ENCODE data around the gene LIPF.

Gene LIPF

DNA sequence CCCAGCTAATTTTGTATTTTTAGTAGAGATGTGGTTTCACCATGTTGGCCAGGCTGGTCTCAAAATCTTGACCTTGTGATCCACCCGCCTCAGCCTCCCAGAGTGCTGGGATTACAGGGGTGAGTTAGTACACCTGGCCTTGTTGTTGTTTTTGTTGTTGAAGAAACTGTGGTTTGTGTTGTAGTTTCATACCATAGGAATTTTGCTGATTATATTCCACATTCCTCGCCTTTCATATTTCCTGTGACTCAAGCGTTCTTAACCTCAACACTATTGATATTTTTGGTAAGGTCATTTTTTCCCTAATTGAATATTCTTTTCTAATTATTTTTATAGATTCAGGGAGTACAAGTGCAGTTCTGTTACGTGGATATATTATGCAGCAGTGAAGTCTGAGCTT, 16.7 kb downstream of the LIPF start:
- no peaks in the 10 kb centered on the region for H3K27me3 ChIP-seq (replicated peaks)
- H3K27ac ChIP-seq = no peak overlapping the region
- in situ Hi-C loops (cut with HindIII; ENCODE audit: low pct_ligation_motif_present, low sequenced_read_pairs) = loop anchor here (25.0 kb wide), 1 partner anchor 131 kb away; the partner anchor contains the start of gene LIPM
- TF ChIP-seq, protein P1, sequence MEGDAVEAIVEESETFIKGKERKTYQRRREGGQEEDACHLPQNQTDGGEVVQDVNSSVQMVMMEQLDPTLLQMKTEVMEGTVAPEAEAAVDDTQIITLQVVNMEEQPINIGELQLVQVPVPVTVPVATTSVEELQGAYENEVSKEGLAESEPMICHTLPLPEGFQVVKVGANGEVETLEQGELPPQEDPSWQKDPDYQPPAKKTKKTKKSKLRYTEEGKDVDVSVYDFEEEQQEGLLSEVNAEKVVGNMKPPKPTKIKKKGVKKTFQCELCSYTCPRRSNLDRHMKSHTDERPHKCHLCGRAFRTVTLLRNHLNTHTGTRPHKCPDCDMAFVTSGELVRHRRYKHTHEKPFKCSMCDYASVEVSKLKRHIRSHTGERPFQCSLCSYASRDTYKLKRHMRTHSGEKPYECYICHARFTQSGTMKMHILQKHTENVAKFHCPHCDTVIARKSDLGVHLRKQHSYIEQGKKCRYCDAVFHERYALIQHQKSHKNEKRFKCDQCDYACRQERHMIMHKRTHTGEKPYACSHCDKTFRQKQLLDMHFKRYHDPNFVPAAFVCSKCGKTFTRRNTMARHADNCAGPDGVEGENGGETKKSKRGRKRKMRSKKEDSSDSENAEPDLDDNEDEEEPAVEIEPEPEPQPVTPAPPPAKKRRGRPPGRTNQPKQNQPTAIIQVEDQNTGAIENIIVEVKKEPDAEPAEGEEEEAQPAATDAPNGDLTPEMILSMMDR (IDR thresholded peaks at IDR 0.05; ENCODE audit: low read depth, low read length, missing control alignments) = no peak
- no peaks in the 10 kb centered on the region for H3K36me3 ChIP-seq (replicated peaks)
- no peak overlapping the region for H3K4me3 ChIP-seq (ENCODE audit: low read depth, low read length)
- DNase-seq = no peak

DNA sequence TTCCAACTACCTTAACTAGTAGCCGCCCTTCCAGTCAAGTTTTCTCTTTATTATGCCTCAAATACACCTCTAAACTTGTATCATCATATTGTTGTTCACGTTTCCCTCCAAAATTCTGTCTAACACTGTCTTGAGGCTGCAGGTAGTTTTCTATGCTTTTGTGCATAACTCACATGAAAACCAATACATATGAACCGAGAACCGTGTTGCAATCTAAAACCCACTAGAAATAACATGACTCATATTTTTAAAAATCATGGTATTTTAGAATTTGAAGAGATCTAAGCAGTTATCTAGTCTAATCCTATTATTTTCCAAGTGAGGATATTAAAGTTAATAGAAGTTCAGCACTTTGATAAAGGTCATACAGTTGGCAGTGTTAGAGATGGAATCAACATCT, 18.2 kb downstream of the LIPF start:
- no peaks in the 10 kb centered on the region for H3K36me3 ChIP-seq (replicated peaks)
- no peak for DNase-seq
- H3K27me3 ChIP-seq (replicated peaks) = no peaks in the 10 kb centered on the region
- H3K27ac ChIP-seq = no peak overlapping the region
- in situ Hi-C loops (cut with HindIII; ENCODE audit: low pct_ligation_motif_present, low sequenced_read_pairs) = loop anchor here (25.0 kb wide), 1 partner anchor 130 kb away; the partner anchor contains the start of gene LIPM
- H3K4me3 ChIP-seq (ENCODE audit: low read depth, low read length) = no peak overlapping the region
- TF ChIP-seq, protein P1 (IDR thresholded peaks at IDR 0.05; ENCODE audit: low read depth, low read length, missing control alignments) = no peak

DNA sequence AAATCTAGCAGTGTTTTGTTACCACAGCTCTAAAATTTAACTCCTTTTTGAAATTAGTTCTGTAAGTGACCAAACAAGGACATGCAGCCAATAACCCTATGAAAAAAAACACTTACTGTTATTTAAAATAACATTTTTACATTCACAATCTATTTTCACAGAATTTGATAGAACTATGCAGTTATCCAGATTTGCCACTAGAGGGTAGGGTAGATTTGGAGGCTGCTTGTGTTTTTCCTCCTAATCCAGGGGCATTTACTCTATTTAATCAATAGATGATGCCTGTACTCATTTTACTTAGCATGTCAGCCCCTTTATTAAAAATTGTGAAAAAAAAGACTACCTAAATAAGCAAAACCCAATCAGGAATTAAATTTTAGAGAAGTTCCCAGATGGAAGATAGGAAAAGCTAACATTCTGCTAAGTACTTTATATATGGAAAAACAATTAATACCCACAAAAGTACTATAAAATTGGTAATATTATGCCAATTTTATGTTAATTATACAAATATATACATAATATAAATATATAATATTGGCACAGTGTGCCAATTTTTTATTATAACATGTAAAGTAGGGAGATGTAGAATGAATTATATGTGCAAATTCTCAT, 23.7 kb downstream of the LIPF start:
- Histone ChIP-seq H3K36me3 (replicated peaks) (no peaks in the 10 kb centered on the region), H3K27ac (no peak overlapping the region), H3K4me3 (ENCODE audit: low read depth, low read length) (no peak overlapping the region), H3K27me3 (replicated peaks) (no peaks in the 10 kb centered on the region)
- in situ Hi-C loops (cut with HindIII; ENCODE audit: low pct_ligation_motif_present, low sequenced_read_pairs) = loop anchor here (25.0 kb wide), 1 partner anchor 124 kb away; the partner anchor contains the start of gene LIPM
- TF ChIP-seq, protein P1 (IDR thresholded peaks at IDR 0.05; ENCODE audit: low read depth, low read length, missing control alignments) = peak; percentile 69
- DNase-seq = no peak

DNA sequence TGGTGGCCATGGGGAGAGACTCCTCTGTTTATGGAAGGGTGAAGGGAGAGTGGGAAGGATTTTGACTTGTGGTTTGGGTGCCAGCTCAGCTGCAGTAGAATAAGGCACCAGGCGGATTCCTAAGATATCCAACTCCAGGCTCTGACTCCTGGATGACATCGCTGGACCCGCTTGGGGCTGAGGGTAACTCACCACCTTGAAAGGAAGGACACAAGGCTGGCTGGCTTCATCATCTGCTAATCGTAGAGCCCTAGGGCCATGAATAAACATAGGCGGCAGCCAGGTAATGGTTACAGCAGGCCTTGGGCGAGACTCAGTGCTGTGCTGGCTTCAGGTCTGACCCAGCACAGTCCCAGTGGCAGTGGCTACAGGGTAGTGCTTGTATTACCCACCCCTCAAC, 25.1 kb downstream of the LIPF start:
- Histone ChIP-seq H3K4me3 (ENCODE audit: low read depth, low read length) (no peak overlapping the region), H3K27me3 (replicated peaks) (no peaks in the 10 kb centered on the region), H3K27ac (no peak overlapping the region), H3K36me3 (replicated peaks) (no peaks in the 10 kb centered on the region)
- in situ Hi-C loops (cut with HindIII; ENCODE audit: low pct_ligation_motif_present, low sequenced_read_pairs) = loop anchor here (25.0 kb wide), 1 partner anchor 123 kb away; the partner anchor contains the start of gene LIPM
- no peak for DNase-seq
- TF ChIP-seq, protein P1 (IDR thresholded peaks at IDR 0.05; ENCODE audit: low read depth, low read length, missing control alignments) = no peak

DNA sequence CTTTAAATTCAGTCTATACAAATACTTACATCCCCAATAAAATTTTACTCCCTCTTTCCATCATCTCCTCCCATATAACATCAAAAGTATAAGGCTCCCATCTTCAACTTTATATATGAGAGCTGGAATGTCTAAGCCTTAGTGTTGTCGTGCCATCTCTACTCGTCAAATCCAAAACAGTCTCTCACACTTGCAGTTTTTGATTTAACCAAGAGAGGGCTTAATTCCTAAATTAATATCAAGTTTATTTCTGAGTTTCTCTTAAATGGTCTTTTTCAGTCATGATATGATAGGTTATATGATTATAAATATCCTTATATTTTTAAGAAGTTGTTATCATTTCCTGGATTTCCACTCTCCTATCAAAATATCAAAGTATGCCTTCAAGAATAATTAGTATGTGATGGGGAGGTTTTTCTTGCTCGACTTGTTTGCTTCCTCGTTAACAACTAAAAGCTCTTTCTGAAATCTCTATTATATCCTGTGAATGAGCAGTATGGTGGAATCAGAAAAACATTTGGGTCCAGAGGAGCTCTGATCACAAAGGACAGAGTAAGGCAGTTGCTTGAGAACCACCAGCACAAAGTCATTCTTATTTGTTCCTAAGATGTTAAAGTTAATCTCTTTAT, 29.3 kb downstream of the LIPF start:
- no peak for DNase-seq
- TF ChIP-seq, protein P1 (IDR thresholded peaks at IDR 0.05; ENCODE audit: low read depth, low read length, missing control alignments) = peak; percentile 37
- Histone ChIP-seq H3K4me3 (ENCODE audit: low read depth, low read length) (no peak overlapping the region), H3K36me3 (replicated peaks) (no peaks in the 10 kb centered on the region), H3K27ac (no peak overlapping the region), H3K27me3 (replicated peaks) (no peaks in the 10 kb centered on the region)
- in situ Hi-C loops (cut with HindIII; ENCODE audit: low pct_ligation_motif_present, low sequenced_read_pairs) = loop anchor here (25.0 kb wide), 1 partner anchor 119 kb away; the partner anchor contains the start of gene LIPM
